ENCODE data around the gene POLR2F.

Gene POLR2F

GRCh38 chr22:37909766-37910165, 43.7 kb upstream of the POLR2F start:
- no peak for TF ChIP-seq ZFX (IDR thresholded peaks at IDR 0.05; ENCODE audit: borderline replicate concordance)
- TF ChIP-seq, protein P1, sequence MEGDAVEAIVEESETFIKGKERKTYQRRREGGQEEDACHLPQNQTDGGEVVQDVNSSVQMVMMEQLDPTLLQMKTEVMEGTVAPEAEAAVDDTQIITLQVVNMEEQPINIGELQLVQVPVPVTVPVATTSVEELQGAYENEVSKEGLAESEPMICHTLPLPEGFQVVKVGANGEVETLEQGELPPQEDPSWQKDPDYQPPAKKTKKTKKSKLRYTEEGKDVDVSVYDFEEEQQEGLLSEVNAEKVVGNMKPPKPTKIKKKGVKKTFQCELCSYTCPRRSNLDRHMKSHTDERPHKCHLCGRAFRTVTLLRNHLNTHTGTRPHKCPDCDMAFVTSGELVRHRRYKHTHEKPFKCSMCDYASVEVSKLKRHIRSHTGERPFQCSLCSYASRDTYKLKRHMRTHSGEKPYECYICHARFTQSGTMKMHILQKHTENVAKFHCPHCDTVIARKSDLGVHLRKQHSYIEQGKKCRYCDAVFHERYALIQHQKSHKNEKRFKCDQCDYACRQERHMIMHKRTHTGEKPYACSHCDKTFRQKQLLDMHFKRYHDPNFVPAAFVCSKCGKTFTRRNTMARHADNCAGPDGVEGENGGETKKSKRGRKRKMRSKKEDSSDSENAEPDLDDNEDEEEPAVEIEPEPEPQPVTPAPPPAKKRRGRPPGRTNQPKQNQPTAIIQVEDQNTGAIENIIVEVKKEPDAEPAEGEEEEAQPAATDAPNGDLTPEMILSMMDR (IDR thresholded peaks at IDR 0.05), result no peak
- no peak overlapping the region for H3K27ac ChIP-seq

GRCh38 chr22:37910890-37911672, 42.4 kb upstream of the POLR2F start:
- H3K27ac ChIP-seq, result no peak overlapping the region
- TF ChIP-seq, protein P1 (IDR thresholded peaks at IDR 0.05), result no peak
- no peak for TF ChIP-seq ZFX (IDR thresholded peaks at IDR 0.05; ENCODE audit: borderline replicate concordance)

DNA sequence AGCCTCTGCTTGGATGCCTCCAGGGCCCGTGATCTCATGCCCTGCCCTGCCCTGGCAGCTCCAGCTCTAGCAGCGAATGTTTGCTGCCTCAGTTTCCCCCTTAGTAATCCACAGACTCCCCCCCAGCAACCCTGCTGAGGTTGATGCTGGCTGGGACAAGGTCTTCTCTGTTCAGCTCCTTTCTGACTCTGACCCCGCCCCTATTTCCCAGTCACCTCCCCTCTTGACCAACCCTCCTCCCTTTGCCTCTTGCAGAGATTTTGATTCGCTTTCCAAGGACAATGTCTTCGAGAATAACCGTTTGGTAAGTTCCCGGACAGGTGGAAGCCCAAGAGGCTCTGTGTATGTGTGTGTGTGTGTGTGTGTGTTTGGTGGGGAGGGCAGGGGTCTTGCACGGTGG, 41.8 kb upstream of the POLR2F start:
- H3K27ac ChIP-seq, result no peak overlapping the region
- TF ChIP-seq, protein P1 (IDR thresholded peaks at IDR 0.05), result no peak
- TF ChIP-seq ZFX (IDR thresholded peaks at IDR 0.05; ENCODE audit: borderline replicate concordance), result no peak

- TF ChIP-seq, protein P1 (IDR thresholded peaks at IDR 0.05), result no peak
- TF ChIP-seq ZFX (IDR thresholded peaks at IDR 0.05; ENCODE audit: borderline replicate concordance), result no peak
- H3K27ac ChIP-seq, result no peak overlapping the region
Measured at GRCh38 chr22:37912171-37912570, 41.3 kb upstream of the POLR2F start.

- H3K27ac ChIP-seq, result no peak overlapping the region
- TF ChIP-seq ZFX (IDR thresholded peaks at IDR 0.05; ENCODE audit: borderline replicate concordance), result no peak
- TF ChIP-seq, protein P1 (IDR thresholded peaks at IDR 0.05), result no peak
Measured at GRCh38 chr22:37913233-37913721, 40.2 kb upstream of the POLR2F start.

GRCh38 chr22:37916311-37916710, 37.2 kb upstream of the POLR2F start:
- TF ChIP-seq, protein P1 (IDR thresholded peaks at IDR 0.05), result no peak
- TF ChIP-seq ZFX (IDR thresholded peaks at IDR 0.05; ENCODE audit: borderline replicate concordance), result no peak
- no peak overlapping the region for H3K27ac ChIP-seq

DNA sequence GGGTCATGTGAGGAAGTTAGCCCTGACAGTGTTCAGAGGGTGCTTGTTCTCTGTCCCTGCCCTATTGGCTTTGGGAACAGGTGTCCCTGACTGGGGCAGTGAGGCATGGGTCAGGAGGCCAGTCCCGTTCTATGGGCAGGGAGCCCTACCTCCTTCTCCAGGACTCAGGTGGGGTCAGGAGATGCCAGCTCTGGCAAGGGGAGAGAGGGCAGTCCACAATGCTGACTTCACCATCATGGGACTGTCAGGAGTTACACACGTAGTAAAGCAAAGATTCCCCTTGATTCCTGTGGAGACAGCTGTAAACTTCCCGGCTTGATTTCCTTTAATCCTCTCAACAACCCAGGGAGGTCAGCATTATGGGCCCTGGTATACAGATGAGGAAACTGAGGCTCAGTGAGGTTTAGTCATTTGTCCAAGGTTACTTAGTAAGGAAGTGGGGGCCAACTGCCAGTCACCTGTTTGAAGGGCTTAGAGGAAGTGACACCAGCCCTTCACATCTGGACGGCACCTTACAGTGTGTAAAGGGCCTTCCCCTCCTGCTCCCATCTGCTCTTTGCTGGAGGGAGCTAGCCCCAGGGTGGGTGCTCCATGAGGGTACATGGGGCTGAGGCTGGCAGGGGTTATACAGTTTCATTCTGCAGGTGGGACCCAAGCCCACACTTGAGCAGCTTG, 35.5 kb upstream of the POLR2F start:
- H3K27ac ChIP-seq, result no peak overlapping the region
- TF ChIP-seq ZFX (IDR thresholded peaks at IDR 0.05; ENCODE audit: borderline replicate concordance), result no peak
- TF ChIP-seq, protein P1 (IDR thresholded peaks at IDR 0.05), result no peak

Measured in 22Rv1 (cell line).